PC-3 (cell line): ENCODE results near the gene MXD1. TPM values are rescaled to one million over a fixed set of nuclear protein-coding genes. Genes with fewer than 3 reads are reported as not detected.

Source experiments
- ATAC-seq: fragments of 200-7000 bp; cut with Tn5 transposase; 2 replicates; pipeline ENCODE4 v1.9.1; 2020; ENCODE audit warnings: mild to moderate bottlenecking, moderate library complexity
- BruUV-seq: library from RNA; stranded (reverse); fragments of 400-500 nt; replicated peaks from 2 replicates; lab custom pipeline; 2021; lab: Mats Ljungman, UMichigan
- CTCF ChIA-PET: fragments of 300-600 bp; sonication (Branson Sonifier 250); formaldehyde crosslinking; loops from one replicate; lab custom pipeline; 2022; ENCODE audit warnings: antibody characterized with exemption; lab: Charles Lee
- POLR2A ChIA-PET: fragments of 300-600 bp; sonication (Branson Sonifier 250); formaldehyde crosslinking; loops from one replicate; lab custom pipeline; 2022; ENCODE audit warnings: antibody characterized with exemption; ENCODE audit not compliant: unreplicated experiment; lab: Charles Lee
- DNase-seq: peaks from one replicate; pipeline ENCODE4 v3.0.0-alpha.2; 2015
- H2AFZ ChIP-seq: fragments of 300-600 bp; sonication (generic); 2 replicates; pipeline ENCODE4 v1.6.0; 2016; ENCODE audit warnings: antibody characterized with exemption, low read length
- H3F3A ChIP-seq: fragments of 300-600 bp; sonication (generic); one replicate; pipeline ENCODE4 v1.6.0; 2017; ENCODE audit warnings: antibody characterized with exemption, low read length, control low read depth, mild to moderate bottlenecking; ENCODE audit not compliant: unreplicated experiment
- H3K27ac ChIP-seq: fragments of 300-600 bp; sonication (generic); 2 replicates; pipeline ENCODE4 v1.5.1; 2016; ENCODE audit warnings: mild to moderate bottlenecking, low read length
- H3K27me3 ChIP-seq: fragments of 300-600 bp; sonication (generic); 2 replicates; pipeline ENCODE4 v1.6.1; 2016; ENCODE audit warnings: low read length, mixed read lengths
- H3K36me3 ChIP-seq: fragments of 300-600 bp; sonication (generic); 2 replicates; pipeline ENCODE4 v1.6.1; 2016; ENCODE audit warnings: low read depth, mixed run types, low read length, mixed read lengths
- H3K4me1 ChIP-seq: fragments of 300-600 bp; sonication (generic); 2 replicates; pipeline ENCODE4 v1.5.1; 2016; ENCODE audit warnings: low read length; ENCODE audit not compliant: insufficient read depth
- H3K4me2 ChIP-seq: fragments of 300-600 bp; sonication (generic); 2 replicates; pipeline ENCODE4 v1.6.0; 2016; ENCODE audit warnings: low read length
- H3K4me3 ChIP-seq: fragments of 300-600 bp; sonication (generic); 2 replicates; pipeline ENCODE4 v1.5.1; 2016; ENCODE audit warnings: mild to moderate bottlenecking, low read length, mixed read lengths
- H3K79me2 ChIP-seq: fragments of 300-600 bp; sonication (generic); 2 replicates; pipeline ENCODE4 v1.6.1; 2017; ENCODE audit warnings: low read length, mixed read lengths
- H3K9ac ChIP-seq: fragments of 300-600 bp; sonication (generic); 2 replicates; pipeline ENCODE4 v1.6.0; 2016; ENCODE audit warnings: mild to moderate bottlenecking, low read length
- H3K9me2 ChIP-seq: fragments of 300-600 bp; sonication (generic); replicated peaks from 2 replicates; pipeline ENCODE4 v1.6.1; 2016; ENCODE audit warnings: mixed run types, low read length, mixed read lengths
- H3K9me3 ChIP-seq: fragments of 300-600 bp; sonication (generic); 2 replicates; pipeline ENCODE4 v1.6.1; 2016; ENCODE audit warnings: low read length, mixed read lengths
- H4K20me1 ChIP-seq: fragments of 300-600 bp; sonication (generic); 2 replicates; pipeline ENCODE4 v1.6.1; 2016; ENCODE audit warnings: low read length, mixed read lengths
- EZH2 ChIP-seq: fragments of 300-600 bp; sonication (generic); IDR thresholded peaks from one replicate; pipeline ENCODE4 v1.6.1; 2017; ENCODE audit warnings: antibody characterized with exemption, mild to moderate bottlenecking, low read length; ENCODE audit not compliant: unreplicated experiment
- EZH2phosphoT487 ChIP-seq: fragments of 300-600 bp; sonication (generic); IDR thresholded peaks from 2 replicates; pipeline ENCODE4 v1.6.1; 2018; ENCODE audit warnings: mild to moderate bottlenecking, antibody characterized with exemption, low read length, borderline replicate concordance
- intact Hi-C: fragments of 100-400 bp; cut with micrococcal nuclease; formaldehyde crosslinking; loops from 2 replicates; pipeline ENCODE4 v1.9.0; 2023
- total RNA-seq: library from RNA; depleted of rRNA; stranded (reverse); fragments of >200 nt; gene quantifications from 2 replicates; pipeline ENCODE4 v1.2.3, GENCODE V29; 2014
- TF ChIP-seq, protein P1 (sequence below): fragments of 300-600 bp; sonication (generic); conservative IDR thresholded peaks from 2 replicates; pipeline ENCODE4 v1.5.1; 2017; ENCODE audit warnings: antibody characterized with exemption, low read depth, mild to moderate bottlenecking, low read length

Gene MXD1
- total RNA-seq, 1 experiment from 2014 or later: 6.8 TPM

DNA sequence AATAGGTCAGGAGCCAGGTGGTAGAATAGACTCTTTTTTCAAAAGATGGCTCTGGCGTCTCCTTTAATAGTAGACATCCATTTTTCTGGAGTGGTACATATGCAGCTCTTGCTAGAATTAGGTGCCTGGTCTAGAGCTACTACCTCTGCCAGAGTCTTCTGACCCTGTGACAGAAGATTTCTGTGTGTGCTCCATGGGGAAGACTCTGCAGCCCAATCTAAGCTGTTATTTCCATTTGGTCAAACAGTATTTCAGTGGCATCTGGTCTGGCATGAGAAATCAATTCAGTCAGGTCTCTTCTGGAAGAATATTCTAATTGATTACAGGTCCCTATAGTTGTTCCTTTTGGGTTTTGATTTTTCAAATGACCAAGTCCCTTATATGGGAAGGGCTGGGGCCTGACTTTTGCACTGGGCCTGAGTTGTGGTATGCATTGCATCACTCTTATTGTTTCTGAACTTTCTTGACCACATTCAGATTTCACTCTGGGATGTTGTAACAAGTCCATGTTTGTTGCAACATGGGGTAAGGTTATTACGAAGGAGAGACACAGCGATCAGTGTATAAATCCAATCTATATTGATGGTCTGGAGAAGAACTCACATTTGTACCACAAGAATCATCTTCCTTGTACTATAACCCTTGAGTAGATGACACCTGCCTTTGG lies 12.1 kb downstream of the MXD1 start:
- POLR2A ChIA-PET: no interaction called here
- no peaks in the 10 kb centered on the region; the same call in 1 of the 2 replicates for H3K36me3 ChIP-seq
- no peak overlapping the region for H3K9ac ChIP-seq
- H3K4me2 ChIP-seq: no peak overlapping the region
- intact Hi-C loops: no loop called here
- H4K20me1 ChIP-seq: no peaks in the 10 kb centered on the region
- H3K27ac ChIP-seq: no peak overlapping the region
- ATAC-seq (no peak), DNase-seq (no peak)
- CTCF ChIA-PET: no interaction called here
- H3K9me2 ChIP-seq: no peaks in the 10 kb centered on the region
- no peak overlapping the region for H3K4me3 ChIP-seq
- H3K79me2 ChIP-seq: no peaks in the 10 kb centered on the region
- H3F3A ChIP-seq: no peaks in the 10 kb centered on the region
- no peak overlapping the region for H2AFZ ChIP-seq
- peaks cover 8% of the 10 kb centered on the region for H3K4me1 ChIP-seq
- no TSS peak for BruUV-seq
- TF ChIP-seq, protein P1, sequence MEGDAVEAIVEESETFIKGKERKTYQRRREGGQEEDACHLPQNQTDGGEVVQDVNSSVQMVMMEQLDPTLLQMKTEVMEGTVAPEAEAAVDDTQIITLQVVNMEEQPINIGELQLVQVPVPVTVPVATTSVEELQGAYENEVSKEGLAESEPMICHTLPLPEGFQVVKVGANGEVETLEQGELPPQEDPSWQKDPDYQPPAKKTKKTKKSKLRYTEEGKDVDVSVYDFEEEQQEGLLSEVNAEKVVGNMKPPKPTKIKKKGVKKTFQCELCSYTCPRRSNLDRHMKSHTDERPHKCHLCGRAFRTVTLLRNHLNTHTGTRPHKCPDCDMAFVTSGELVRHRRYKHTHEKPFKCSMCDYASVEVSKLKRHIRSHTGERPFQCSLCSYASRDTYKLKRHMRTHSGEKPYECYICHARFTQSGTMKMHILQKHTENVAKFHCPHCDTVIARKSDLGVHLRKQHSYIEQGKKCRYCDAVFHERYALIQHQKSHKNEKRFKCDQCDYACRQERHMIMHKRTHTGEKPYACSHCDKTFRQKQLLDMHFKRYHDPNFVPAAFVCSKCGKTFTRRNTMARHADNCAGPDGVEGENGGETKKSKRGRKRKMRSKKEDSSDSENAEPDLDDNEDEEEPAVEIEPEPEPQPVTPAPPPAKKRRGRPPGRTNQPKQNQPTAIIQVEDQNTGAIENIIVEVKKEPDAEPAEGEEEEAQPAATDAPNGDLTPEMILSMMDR: no peak
- TF ChIP-seq EZH2 (no peak), EZH2phosphoT487 (no peak)
- no peaks in the 10 kb centered on the region for H3K9me3 ChIP-seq
- H3K27me3 ChIP-seq: no peaks in the 10 kb centered on the region

DNA sequence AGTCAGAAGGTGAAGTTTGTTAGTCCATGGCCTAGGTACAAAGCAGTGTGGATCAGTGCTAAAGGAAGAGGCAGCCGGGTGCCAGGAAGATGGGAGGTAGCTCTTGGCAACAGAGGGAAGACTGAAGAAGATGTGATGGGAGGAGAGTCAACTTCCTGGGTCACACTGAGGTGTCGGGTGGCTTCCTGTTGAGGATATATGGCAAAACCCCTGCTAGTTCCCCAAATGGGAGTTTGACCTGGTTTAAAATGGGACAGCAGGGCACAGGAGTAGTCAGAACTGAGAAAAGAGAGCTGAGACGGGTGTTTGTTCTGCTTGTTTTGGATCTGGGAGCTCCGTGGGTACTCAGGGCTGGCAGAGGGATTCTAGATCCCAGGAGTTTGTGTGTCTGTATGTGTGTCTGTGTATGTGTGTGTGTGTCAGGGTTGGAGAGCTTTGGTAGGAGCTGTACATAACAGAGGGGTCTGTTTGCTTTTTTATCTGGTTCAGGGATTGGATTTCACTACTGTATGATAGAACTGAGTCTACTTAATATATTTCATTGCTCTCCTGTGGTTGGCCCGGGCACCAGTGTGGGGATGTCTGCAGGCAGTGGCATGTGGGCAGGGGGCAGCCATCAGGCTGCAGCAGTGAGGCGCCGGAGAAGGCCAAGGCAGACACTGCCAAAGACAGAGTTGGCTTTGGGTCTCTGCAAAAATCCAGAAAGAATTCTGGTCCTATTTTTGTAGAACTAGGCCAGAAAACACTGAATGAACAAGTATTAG lies 17.1 kb downstream of the MXD1 start:
- Histone ChIP-seq H3K36me3 (peaks cover 18% of the 10 kb centered on the region), H3K9me3 (no peaks in the 10 kb centered on the region), H3K27ac (peak overlapping the region; percentile 93), H3K4me1 (peaks cover 40% of the 10 kb centered on the region), H3K4me2 (peak overlapping the region; percentile 47), H3K27me3 (no peaks in the 10 kb centered on the region), H3K9ac (peak overlapping the region; percentile 42; the same call in 1 of the 2 replicates), H4K20me1 (no peaks in the 10 kb centered on the region), H3K4me3 (no peak overlapping the region), H3F3A (peaks cover 3% of the 10 kb centered on the region), H2AFZ (no peak overlapping the region), H3K79me2 (no peaks in the 10 kb centered on the region), H3K9me2 (no peaks in the 10 kb centered on the region)
- ChIA-PET CTCF (interaction anchor here (1.3 kb wide), 1 partner anchor 139 kb away, joined by 5 read pairs; no protein-coding TSS in a partner anchor), POLR2A (no interaction called here)
- no TSS peak for BruUV-seq
- TF ChIP-seq, protein P1: no peak
- no peak for TF ChIP-seq EZH2phosphoT487
- TF ChIP-seq EZH2: no peak
- intact Hi-C loops: loop anchor here (1.0 to 5.0 kb wide), 4 partner anchors 14 to 150 kb away; no protein-coding TSS in a partner anchor
- DNase-seq: no peak
- ATAC-seq: peak; percentile 4
